Suprapubic skin (tissue), 4 donors: ENCODE results near the gene MOSMO. TPM values are rescaled to one million over a fixed set of nuclear protein-coding genes. Genes with fewer than 3 reads are reported as not detected.

Source experiments
- DNase-seq, 2 donors: peaks; one replicate each; pipeline ENCODE4 v3.0.0-alpha.2; 2019; ENCODE audit warnings: low spot score in 2 of 2
- H3K27ac ChIP-seq: fragments of 200-600 bp; sonication (generic); one replicate; pipeline ENCODE4 v1.5.1; 2019
- H3K27me3 ChIP-seq: fragments of 200-600 bp; sonication (generic); one replicate; pipeline ENCODE4 v1.5.1; 2019
- H3K36me3 ChIP-seq: fragments of 200-600 bp; sonication (generic); one replicate; pipeline ENCODE4 v1.5.1; 2019
- H3K4me1 ChIP-seq: fragments of 200-600 bp; sonication (generic); one replicate; pipeline ENCODE4 v1.5.1; 2019
- H3K4me3 ChIP-seq: fragments of 200-600 bp; sonication (generic); one replicate; pipeline ENCODE4 v1.5.1; 2019; ENCODE audit warnings: mild to moderate bottlenecking
- H3K9me3 ChIP-seq: fragments of 200-600 bp; sonication (generic); one replicate; pipeline ENCODE4 v1.5.1; 2019
- CTCF ChIP-seq, 2 donors: fragments of 200-600 bp in 1 of 2; fragments of 450-650 bp in 1 of 2; sonication (generic) in 1 of 2; IDR thresholded peaks; one replicate each; pipeline ENCODE4 v1.5.1; 2016 to 2019; ENCODE audit warnings: antibody characterized with exemption in 2 of 2, mild to moderate bottlenecking in 1 of 2, moderate library complexity in 1 of 2
- EP300 ChIP-seq: sonication (generic); formaldehyde crosslinking; IDR thresholded peaks from one replicate; pipeline ENCODE4 v1.6.1; 2017; ENCODE audit warnings: antibody characterized with exemption
- POLR2A ChIP-seq, 2 donors: fragments of 450-650 bp; IDR thresholded peaks; one replicate each; pipeline ENCODE4 v1.6.1; 2017; ENCODE audit warnings: antibody characterized with exemption in 2 of 2, mild to moderate bottlenecking in 2 of 2, moderate library complexity in 2 of 2
- POLR2AphosphoS5 ChIP-seq, 3 donors: sonication (generic); formaldehyde crosslinking; IDR thresholded peaks; one replicate each; pipeline ENCODE4 v1.6.1; 2017; ENCODE audit warnings: antibody characterized with exemption in 3 of 3
- WGBS: methylation state at CpG from one replicate; pipeline ENCODE4 v1.1.5; 2018; 5-methylcytosine and 5-hydroxymethylcytosine counted together
- total RNA-seq, 4 donors: library from RNA; depleted of rRNA; stranded (reverse); fragments of >200 nt; gene quantifications; one replicate each; pipeline ENCODE4 v1.1.0, GENCODE V29; 2016

MOSMO gene
- total RNA-seq, 4 donors from 2014 or later: 11.9 to 32.7 (median 16.7) TPM

DNA sequence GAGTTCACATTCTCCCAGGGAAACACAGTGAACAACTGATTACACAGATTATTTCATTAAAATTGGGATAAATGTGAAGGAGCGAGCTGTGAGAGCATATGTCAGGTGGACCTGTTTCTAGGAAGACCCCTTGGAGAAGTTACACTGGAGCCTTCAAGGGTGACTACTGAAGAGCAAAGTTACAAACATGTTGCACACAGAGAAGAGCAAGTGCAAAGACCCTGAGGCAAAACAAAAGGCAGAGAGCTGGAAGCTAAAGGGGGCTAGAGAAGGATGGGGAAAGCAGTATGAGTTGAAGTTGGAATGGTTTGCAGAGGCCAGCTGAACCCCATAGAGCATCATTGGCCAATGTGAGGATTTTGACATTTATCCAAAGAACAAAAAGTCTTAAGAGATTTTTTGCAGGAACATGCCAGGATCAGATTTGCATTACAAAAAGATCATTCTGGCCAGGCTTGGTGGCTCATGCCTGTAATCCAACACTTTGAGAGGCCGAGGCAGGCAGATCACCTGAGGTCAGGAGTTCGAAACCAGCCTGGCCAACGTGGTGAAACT lies 21.1 kb upstream of the MOSMO start:
- no peak overlapping the region for H3K4me3 ChIP-seq
- H3K4me1 ChIP-seq: peaks cover 17% of the 10 kb centered on the region
- H3K27ac ChIP-seq: no peak overlapping the region
- 75% methylated on average over 4 of the region's 4 CpGs for WGBS
- H3K27me3 ChIP-seq: no peaks in the 10 kb centered on the region
- TF ChIP-seq CTCF (IDR thresholded peaks at IDR 0.05): no peak
- TF ChIP-seq POLR2AphosphoS5 (IDR thresholded peaks at IDR 0.05): no peak
- no peak for TF ChIP-seq POLR2A (IDR thresholded peaks at IDR 0.05)
- no peak for TF ChIP-seq EP300
- no peaks in the 10 kb centered on the region for H3K9me3 ChIP-seq
- H3K36me3 ChIP-seq: peaks cover 39% of the 10 kb centered on the region
- DNase-seq: no peak

GRCh38 chr16:21987498-21987897 lies 20.4 kb upstream of the MOSMO start:
- WGBS: 74% methylated on average over 2 of the region's 2 CpGs
- Histone ChIP-seq H3K4me3 (no peak overlapping the region), H3K36me3 (peaks cover 32% of the 10 kb centered on the region), H3K27me3 (no peaks in the 10 kb centered on the region), H3K9me3 (no peaks in the 10 kb centered on the region), H3K27ac (no peak overlapping the region), H3K4me1 (peaks cover 17% of the 10 kb centered on the region)
- no peak for TF ChIP-seq CTCF (IDR thresholded peaks at IDR 0.05)
- no peak for DNase-seq

DNA sequence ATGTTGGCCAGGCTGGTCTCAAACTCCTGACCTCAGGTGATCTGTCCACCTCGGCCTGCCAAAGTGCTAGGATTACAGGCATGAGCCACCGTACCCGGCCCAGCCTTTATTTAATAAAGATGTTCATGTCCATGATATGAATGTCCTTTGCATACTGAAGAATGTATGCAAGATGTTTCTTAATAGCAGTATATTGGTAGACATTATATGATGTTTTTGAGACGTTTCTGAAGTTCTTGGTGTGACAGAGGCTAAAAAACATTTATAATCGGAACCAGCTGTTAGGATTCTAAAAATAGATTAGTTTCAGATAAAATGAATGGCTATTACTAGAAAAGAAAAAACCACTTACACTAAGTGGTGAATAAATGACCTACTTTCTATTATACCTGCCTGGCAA lies 18.8 kb upstream of the MOSMO start:
- WGBS: 43% methylated on average over 5 of the region's 5 CpGs
- Histone ChIP-seq H3K4me1 (peaks cover 17% of the 10 kb centered on the region), H3K27ac (no peak overlapping the region), H3K4me3 (no peak overlapping the region), H3K9me3 (no peaks in the 10 kb centered on the region), H3K27me3 (no peaks in the 10 kb centered on the region), H3K36me3 (peaks cover 15% of the 10 kb centered on the region)
- no peak for DNase-seq
- TF ChIP-seq POLR2AphosphoS5 (IDR thresholded peaks at IDR 0.05) (no peak), POLR2A (IDR thresholded peaks at IDR 0.05) (no peak), CTCF (IDR thresholded peaks at IDR 0.05) (no peak), EP300 (no peak)

DNA sequence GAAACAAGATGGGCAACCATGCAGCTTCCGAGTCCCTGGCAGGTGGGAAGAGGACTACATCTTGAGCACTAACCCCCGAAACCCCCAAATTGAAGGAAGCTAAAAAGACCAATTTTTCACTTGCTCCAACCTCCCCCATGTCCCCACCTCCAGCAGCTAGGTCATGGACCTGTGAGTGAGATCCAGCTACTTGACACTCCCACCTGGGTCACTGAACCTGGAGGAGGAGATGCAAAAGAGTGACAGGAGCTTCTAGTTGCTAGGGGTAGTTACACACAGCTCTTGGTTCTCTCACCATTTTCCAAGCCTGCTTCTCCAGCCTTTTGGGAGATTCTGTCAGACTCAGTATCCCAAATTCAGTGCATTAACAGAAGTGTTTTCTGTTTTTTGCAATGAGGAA lies 18.2 kb upstream of the MOSMO start:
- WGBS: 98% methylated on average over 2 of the region's 2 CpGs
- H3K4me3 ChIP-seq: no peak overlapping the region

GRCh38 chr16:21990381-21990944 lies 17.4 kb upstream of the MOSMO start:
- TF ChIP-seq CTCF (IDR thresholded peaks at IDR 0.05) (no peak), EP300 (no peak), POLR2AphosphoS5 (IDR thresholded peaks at IDR 0.05) (no peak), POLR2A (IDR thresholded peaks at IDR 0.05) (no peak)
- Histone ChIP-seq H3K4me3 (no peak overlapping the region), H3K27me3 (no peaks in the 10 kb centered on the region), H3K36me3 (peaks cover 3% of the 10 kb centered on the region), H3K9me3 (no peaks in the 10 kb centered on the region), H3K4me1 (peaks cover 17% of the 10 kb centered on the region), H3K27ac (no peak overlapping the region)
- WGBS: 55% methylated on average over 3 of the region's 3 CpGs
- no peak for DNase-seq

More for the DNA sequence above, 18.2 kb upstream of the MOSMO start:
- Histone ChIP-seq H3K36me3 (peaks cover 10% of the 10 kb centered on the region), H3K27me3 (no peaks in the 10 kb centered on the region), H3K27ac (no peak overlapping the region), H3K9me3 (no peaks in the 10 kb centered on the region), H3K4me1 (peaks cover 17% of the 10 kb centered on the region)
- no peak for DNase-seq
- TF ChIP-seq CTCF (IDR thresholded peaks at IDR 0.05): no peak
- no peak for TF ChIP-seq EP300
- TF ChIP-seq POLR2AphosphoS5 (IDR thresholded peaks at IDR 0.05): no peak
